ENCODE data around the gene TMEM170A. TPM values are rescaled to one million over a fixed set of nuclear protein-coding genes. Genes with fewer than 3 reads are reported as not detected.

The TMEM170A gene
- total and polyA plus RNA-seq, 2 donors (not counting 1 experiment from before 2014, with no cell fraction given) = 21.8 to 37.9 TPM

GRCh38 chr16:75420987-75421819 is 43.3 kb downstream of the TMEM170A start:
- CTCF ChIA-PET = interaction anchor here (1.1 kb wide), 2 partner anchors 12 to 36 kb away, joined by 3 to 4 read pairs; no protein-coding TSS in a partner anchor
- peak overlapping the region; percentile 3 for H2AFZ ChIP-seq (ENCODE audit: insufficient read depth, low read depth, low read length, poor library complexity, severe bottlenecking)
- Mint-ChIP-seq H3K27ac (no peak overlapping the region), H3K4me3 (peak overlapping the region; percentile 17), H3K9me3 (ENCODE audit: insufficient read depth) (no peaks in the 10 kb centered on the region), H3K27me3 (no peaks in the 10 kb centered on the region), H3K4me1 (peaks cover 20% of the 10 kb centered on the region)
- intact Hi-C loops (cut with micrococcal nuclease) = no loop called here
- no peak overlapping the region for H3K4me3 ChIP-seq (ENCODE audit: control extremely low read depth in 1 of 5, extremely low read depth in 1 of 5, insufficient read depth in 1 of 5, low read depth in 2 of 5, low read length in 4 of 5)
- 10% methylated on average over 5 of the region's 8 CpGs for WGBS (ENCODE audit: insufficient coverage)
- H3K79me2 ChIP-seq (ENCODE audit: control insufficient read depth, insufficient read depth, low read length) = peaks cover 76% of the 10 kb centered on the region
- H3K36me3 ChIP-seq (replicated peaks in 1 of 2; ENCODE audit: control extremely low read depth in 1 of 2, control insufficient read depth in 1 of 2, extremely low read depth in 1 of 2, insufficient read depth in 2 of 2, low read length in 1 of 2) = no peaks in the 10 kb centered on the region
- H3K9ac ChIP-seq (ENCODE audit: low read length) = no peak overlapping the region
- POLR2A ChIA-PET = no interaction called here
- DNase-seq (peak; percentile 17), ATAC-seq (ENCODE audit: low read depth) (no peak)
- peak overlapping the region; percentile 40 for H3K4me2 ChIP-seq (replicated peaks; ENCODE audit: low read depth, low read length, poor library complexity, severe bottlenecking)
- H3K4me1 ChIP-seq (ENCODE audit: control insufficient read depth in 2 of 2, insufficient read depth in 2 of 2, low read length in 2 of 2) = peaks cover 5 to 10% of the 10 kb centered on the region in 2 donors
- TF ChIP-seq EZH2 (IDR thresholded peaks at IDR 0.05; ENCODE audit: borderline replicate concordance, insufficient read depth, low read depth, low read length, poor library complexity, severe bottlenecking) (no peak), CTCF (IDR thresholded peaks at IDR 0.05) (no peak)
- peak overlapping the region in 1 of 2 donors; percentile 17 for H3K27ac ChIP-seq (ENCODE audit: low read length in 2 of 2)
- no peaks in the 10 kb centered on the region for H3K9me3 ChIP-seq (ENCODE audit: control extremely low read depth in 1 of 3, control insufficient read depth in 2 of 3, insufficient read depth in 1 of 3, low read length in 2 of 3)
- H3K27me3 ChIP-seq (replicated peaks in 1 of 4; ENCODE audit: control extremely low read depth in 1 of 4, control insufficient read depth in 3 of 4, insufficient read depth in 4 of 4, low read length in 3 of 4) = no peaks in the 10 kb centered on the region
- H4K20me1 ChIP-seq (ENCODE audit: control insufficient read depth, insufficient read depth, low read length, poor library complexity, severe bottlenecking) = peaks cover 19% of the 10 kb centered on the region

All from B cell (primary cell).